HL-60 (cell line): Measurements from ENCODE around the gene RYR2.

Experiments used
- CTCF ChIP-seq: IDR thresholded peaks from one replicate; pipeline ENCODE4 v1.5.1; 2011; ENCODE audit warnings: low read length, control low read depth, inconsistent platforms; ENCODE audit not compliant: insufficient read depth
- GABPA ChIP-seq: IDR thresholded peaks from 2 replicates; pipeline ENCODE4 v1.6.1; 2012; ENCODE audit warnings: low read depth

GRCh38 chr1:237712082-237712481, 670.1 kb downstream of the RYR2 start:
- TF ChIP-seq CTCF (no peak), GABPA (no peak)
